Adrenal gland (tissue), 12 donors: ENCODE measurements around the gene EDN2. TPM values are rescaled to one million over a fixed set of nuclear protein-coding genes. Genes with fewer than 3 reads are reported as not detected.

Experiments used
- DNase-seq, 7 donors: peaks; one replicate each; pipeline ENCODE4 v3.0.0-alpha.2; 2019 to 2020
- H3K27ac ChIP-seq, 5 donors: fragments of 200-600 bp; sonication (generic) in 4 of 5; 1 replicate in 3 of 5; 2 replicates in 2 of 5; pipeline versions ENCODE4 v1.5.1 to v1.8.0; 2016 to 2020; ENCODE audit warnings: mild to moderate bottlenecking in 1 of 5
- H3K27me3 ChIP-seq: fragments of 200-600 bp; 2 replicates; pipeline ENCODE4 v1.8.0; 2021
- H3K36me3 ChIP-seq, 2 donors: fragments of 200-600 bp; replicated peaks in 1 of 2; 1 replicate in 1 of 2; 2 replicates in 1 of 2; pipeline versions ENCODE4 v1.5.1 to v1.8.0; 2018 to 2022
- H3K4me1 ChIP-seq, 2 donors: fragments of 200-600 bp; replicated peaks in 1 of 2; 1 replicate in 1 of 2; 2 replicates in 1 of 2; pipeline versions ENCODE4 v1.5.1 to v1.8.0; 2018 to 2021
- H3K4me3 ChIP-seq, 4 donors: fragments of 200-600 bp; sonication (generic) in 3 of 4; one replicate each; pipeline ENCODE4 v1.5.1; 2016 to 2018
- H3K9me3 ChIP-seq, 3 donors: fragments of 200-600 bp; sonication (generic) in 1 of 3; replicated peaks in 1 of 3; 1 replicate in 2 of 3; 2 replicates in 1 of 3; pipeline versions ENCODE4 v1.5.1 to v1.8.0; 2016 to 2021
- CTCF ChIP-seq, 6 experiments: fragments of 450-650 bp in 4 of 6; fragments of 200-600 bp in 2 of 6; sonication (generic) in 1 of 6; IDR thresholded peaks; 1 replicate in 5 of 6; 2 replicates in 1 of 6; pipeline versions ENCODE4 v1.5.1 to v1.8.0; 2016 to 2021; ENCODE audit warnings: antibody characterized with exemption in 6 of 6, mild to moderate bottlenecking in 2 of 6, moderate library complexity in 1 of 6
- POLR2A ChIP-seq, 2 donors: fragments of 450-650 bp; IDR thresholded peaks; one replicate each; pipeline ENCODE4 v1.6.1; 2017; ENCODE audit warnings: antibody characterized with exemption in 2 of 2, mild to moderate bottlenecking in 2 of 2, moderate library complexity in 1 of 2
- WGBS, 4 donors: extraction: QIAGEN DNeasy Blood & Tissue Kit in 2 of 4; methylation state at CpG; one replicate each; pipeline versions ENCODE4 v1.1.5 to v1.1.7; 2013 to 2017; 5-methylcytosine and 5-hydroxymethylcytosine counted together
- intact Hi-C, 2 donors: fragments of 100-400 bp; cut with DNase I; formaldehyde crosslinking; loops; one replicate each; pipeline versions ENCODE4 v1.14.1 to v1.15.0; 2022 to 2023
- polyA plus RNA-seq, 3 donors: library from polyadenylated mRNA; stranded (reverse); fragments of 200-250 nt in 2 of 3; fragments of 350-450 nt in 1 of 3; fragmentation: Illumina TruSeq in 1 of 3; extraction: RNeasy Lipid Tissue Mini Kit (QIAGEN cat#74804) in 1 of 3; gene quantifications; one replicate each; pipeline ENCODE4 v1.2.3, GENCODE V29; 2013 to 2014
- total RNA-seq, 9 donors: library from RNA; depleted of rRNA in 4 of 9; stranded (reverse); fragments of >200 nt in 4 of 9; fragments of 120-200 nt in 1 of 9; fragmentation: NEBNext Ultra II Directional in 1 of 9; extraction: Animal tissue kit (Norgen Biotek cat#: 25700) in 1 of 9; gene quantifications; one replicate each; pipeline versions ENCODE4 v1.1.0 to v1.2.4, GENCODE V29; 2013 to 2023
- donor health status: healthy with polysubstance abuse.
- donor health status: Bipolar disorder and iron deficiency.
- donor health status: DM: yes; HTN: yes; CAD: no.
- donor health status: DM: no; HTN: no; CAD: no.
- donor health status: DM: no; HTN: no; CAD: no.
- donor health status: DM: yes; HTN: yes; CAD: no.

The EDN2 gene
- total and polyA plus RNA-seq, 12 donors: 0.07 to 0.39 TPM; not detected in 10

GRCh38 chr1:41435570-41436178 lies 48.8 kb downstream of the EDN2 start:
- intact Hi-C loops: no loop called here
- Histone ChIP-seq H3K36me3 (no peaks in the 10 kb centered on the region), H3K27ac (no peak overlapping the region), H3K9me3 (no peaks in the 10 kb centered on the region), H3K4me3 (no peak overlapping the region), H3K27me3 (peaks cover 4% of the 10 kb centered on the region), H3K4me1 (peaks cover 10 to 23% of the 10 kb centered on the region in 2 donors)
- no peak for DNase-seq
- TF ChIP-seq CTCF (IDR thresholded peaks at IDR 0.05): no peak
- 51 to 64% (median 59%) methylated on average over 8 to 15 of the region's 15 CpGs for WGBS, 4 donors

- Histone ChIP-seq H3K27ac (no peak overlapping the region), H3K36me3 (no peaks in the 10 kb centered on the region), H3K9me3 (no peaks in the 10 kb centered on the region), H3K27me3 (peaks cover 4% of the 10 kb centered on the region), H3K4me1 (peaks cover 10 to 23% of the 10 kb centered on the region in 2 donors), H3K4me3 (no peak overlapping the region)
- intact Hi-C loops: loop anchor here in 1 of 2 donors (5.0 kb wide), 1 partner anchor 158 kb away; no protein-coding TSS in a partner anchor
- TF ChIP-seq POLR2A (IDR thresholded peaks at IDR 0.05) (no peak), CTCF (IDR thresholded peaks at IDR 0.05) (no peak)
- 75 to 86% (median 78%) methylated on average over 5 to 6 of the region's 6 CpGs for WGBS, 4 donors
- no peak for DNase-seq
These were observed 49.6 kb downstream of the EDN2 start for GRCh38 chr1:41434748-41435449.

- Histone ChIP-seq H3K36me3 (no peaks in the 10 kb centered on the region), H3K27me3 (peaks cover 4% of the 10 kb centered on the region), H3K9me3 (no peaks in the 10 kb centered on the region), H3K4me1 (peaks cover 10 to 23% of the 10 kb centered on the region in 2 donors), H3K27ac (no peak overlapping the region), H3K4me3 (no peak overlapping the region)
- WGBS, 4 donors: 79 to 89% (median 88%) methylated on average over 5 of the region's 5 CpGs
- intact Hi-C loops: loop anchor here in 1 of 2 donors (5.0 kb wide), 1 partner anchor 157 kb away; no protein-coding TSS in a partner anchor
- no peak for DNase-seq
- TF ChIP-seq CTCF (IDR thresholded peaks at IDR 0.05) (no peak), POLR2A (IDR thresholded peaks at IDR 0.05) (no peak)
These were observed 50.2 kb downstream of the EDN2 start for GRCh38 chr1:41434306-41434705.

GRCh38 chr1:41433501-41433900 lies 51.0 kb downstream of the EDN2 start:
- intact Hi-C loops: loop anchor here in 1 of 2 donors (5.0 kb wide), 1 partner anchor 156 kb away; no protein-coding TSS in a partner anchor
- Histone ChIP-seq H3K4me3 (no peak overlapping the region), H3K9me3 (no peaks in the 10 kb centered on the region), H3K4me1 (peaks cover 10 to 23% of the 10 kb centered on the region in 2 donors), H3K27me3 (peaks cover 3% of the 10 kb centered on the region), H3K27ac (peak overlapping the region in 2 of 5 donors; percentile 69 to 75), H3K36me3 (no peaks in the 10 kb centered on the region)
- WGBS, 4 donors: 65 to 89% (median 67%) methylated on average over 4 of the region's 4 CpGs
- no peak for TF ChIP-seq CTCF (IDR thresholded peaks at IDR 0.05)
- no peak for TF ChIP-seq POLR2A (IDR thresholded peaks at IDR 0.05)
- DNase-seq: no peak
